ENCODE data around the gene LSM3. TPM values are rescaled to one million over a fixed set of nuclear protein-coding genes. Genes with fewer than 3 reads are reported as not detected.

LSM3 gene
- 10 to 100 TPM; 11.6 to 15.9 (median 13.7) TPM for total RNA-seq
- polyA plus RNA-seq = 10 to 100 TPM; 11.7 to 14.0 TPM
- long read RNA-seq, donor 1, transcript LSM3-201 (4 exons, 3,815 nt) = major isoform, 36 of 55 reads
- long read RNA-seq, donor 1, partial matches to known transcripts = 19 of 55 reads
- long read RNA-seq, donor 1, other reads (novel, unspliced or antisense) = 0 of 55 reads
- long read RNA-seq, donor 2, transcript LSM3-201 (4 exons, 3,815 nt) = major isoform, 20 of 39 reads
- long read RNA-seq, donor 2, partial matches to known transcripts = 18 of 39 reads
- long read RNA-seq, donor 2, other reads (novel, unspliced or antisense) = 1 of 39 reads
- long read RNA-seq, donor 3, transcript LSM3-201 (4 exons, 3,815 nt) = major isoform, 20 of 38 reads
- long read RNA-seq, donor 3, partial matches to known transcripts = 18 of 38 reads
- long read RNA-seq, donor 3, other reads (novel, unspliced or antisense) = 0 of 38 reads

- peaks cover 0 to 27% (median 22%) of the 10 kb centered on the region in 9 donors for H3K36me3 ChIP-seq
- intact Hi-C loops (cut with DNase I) = loop anchor here in 8 of 10 donors (1.0 to 10.0 kb wide), 11 partner anchors 34 to 524 kb away; partner anchors contain the start of genes CHCHD4 (in 5 of the 8), TMEM43 (in 5 of the 8) and CCDC174 (in 3 of the 8)
- peak within 1 kb of the TSS; percentile 56 to 98 (median 94) for H3K27ac ChIP-seq
- DNase-seq = peak; percentile 96 to 99 (median 97)
- no peaks in the 10 kb centered on the region for H3K9me3 ChIP-seq
- peak within 1 kb of the TSS; percentile 51 to 92 (median 76) for H3K4me3 ChIP-seq
- peaks cover 0 to 47% (median 32%) of the 10 kb centered on the region in 12 donors for H3K4me1 ChIP-seq
- 0 to 1% (median 0%) methylated on average over 38 to 78 of the region's 78 CpGs for WGBS, 4 donors
- ATAC-seq = peak; percentile 99 to 100 (median 100)
- H3K27me3 ChIP-seq = no peaks in the 10 kb centered on the region
- TF ChIP-seq CTCF (IDR thresholded peaks at IDR 0.05) (peak in 1 of 12 donors; percentile 8), POLR2A (IDR thresholded peaks at IDR 0.05) (peak; percentile 68 to 97)
Observed at GRCh38 chr3:14178247-14179113, at the start of gene LSM3, which contains the start of gene XPC. TSS of gene LSM3 (plus strand) at chr3:14178817. CDS start at chr3:14178861, 44 bp downstream. TSS of gene XPC (minus strand) at chr3:14178601. CDS start at chr3:14178568, 33 bp downstream.

- TF ChIP-seq CTCF (IDR thresholded peaks at IDR 0.05) = no peak
- TF ChIP-seq POLR2A (IDR thresholded peaks at IDR 0.05) = no peak
- intact Hi-C loops (cut with DNase I) = loop anchor here in 7 of 10 donors (5.0 to 10.0 kb wide), 4 partner anchors 48 to 474 kb away; partner anchors contain the start of genes LSM3 (in 1 of the 7) and XPC (in 1 of the 7)
- no peaks in the 10 kb centered on the region for H3K9me3 ChIP-seq
- H3K36me3 ChIP-seq = peaks cover 3 to 69% (median 61%) of the 10 kb centered on the region in 9 donors
- H3K27ac ChIP-seq = no peak overlapping the region
- no peaks in the 10 kb centered on the region for H3K27me3 ChIP-seq
- DNase-seq (no peak), ATAC-seq (no peak)
- H3K4me3 ChIP-seq = no peak overlapping the region
- WGBS, 4 donors = 93 to 97% (median 95%) methylated on average over 6 of the region's 6 CpGs
- H3K4me1 ChIP-seq = peaks cover 6 to 25% (median 21%) of the 10 kb centered on the region in 12 donors
Observed at GRCh38 chr3:14129296-14129695, 49.3 kb upstream of the LSM3 start.

- DNase-seq (no peak), ATAC-seq (no peak)
- Histone ChIP-seq H3K27ac (no peak overlapping the region), H3K9me3 (no peaks in the 10 kb centered on the region), H3K4me3 (no peak overlapping the region), H3K4me1 (peaks cover 6 to 25% (median 21%) of the 10 kb centered on the region in 12 donors), H3K36me3 (peaks cover 3 to 79% (median 70%) of the 10 kb centered on the region in 9 donors), H3K27me3 (no peaks in the 10 kb centered on the region)
- WGBS, 4 donors = 93 to 99% (median 95%) methylated on average over 4 of the region's 4 CpGs
- intact Hi-C loops (cut with DNase I) = no loop called here
- no peak for TF ChIP-seq POLR2A (IDR thresholded peaks at IDR 0.05)
- no peak for TF ChIP-seq CTCF (IDR thresholded peaks at IDR 0.05)
Observed at GRCh38 chr3:14130230-14130629, 48.4 kb upstream of the LSM3 start.

Data from heart left ventricle (tissue), 16 donors.